NCI-H128 (cell line): Measurements from ENCODE around the gene RAB26.

ENCODE experiments used
- DNase-seq: peaks from one replicate; lab custom pipeline; 2025; ENCODE audit not compliant: unreplicated experiment; lab: John Stamatoyannopoulos, UW

The RAB26 gene

DNA sequence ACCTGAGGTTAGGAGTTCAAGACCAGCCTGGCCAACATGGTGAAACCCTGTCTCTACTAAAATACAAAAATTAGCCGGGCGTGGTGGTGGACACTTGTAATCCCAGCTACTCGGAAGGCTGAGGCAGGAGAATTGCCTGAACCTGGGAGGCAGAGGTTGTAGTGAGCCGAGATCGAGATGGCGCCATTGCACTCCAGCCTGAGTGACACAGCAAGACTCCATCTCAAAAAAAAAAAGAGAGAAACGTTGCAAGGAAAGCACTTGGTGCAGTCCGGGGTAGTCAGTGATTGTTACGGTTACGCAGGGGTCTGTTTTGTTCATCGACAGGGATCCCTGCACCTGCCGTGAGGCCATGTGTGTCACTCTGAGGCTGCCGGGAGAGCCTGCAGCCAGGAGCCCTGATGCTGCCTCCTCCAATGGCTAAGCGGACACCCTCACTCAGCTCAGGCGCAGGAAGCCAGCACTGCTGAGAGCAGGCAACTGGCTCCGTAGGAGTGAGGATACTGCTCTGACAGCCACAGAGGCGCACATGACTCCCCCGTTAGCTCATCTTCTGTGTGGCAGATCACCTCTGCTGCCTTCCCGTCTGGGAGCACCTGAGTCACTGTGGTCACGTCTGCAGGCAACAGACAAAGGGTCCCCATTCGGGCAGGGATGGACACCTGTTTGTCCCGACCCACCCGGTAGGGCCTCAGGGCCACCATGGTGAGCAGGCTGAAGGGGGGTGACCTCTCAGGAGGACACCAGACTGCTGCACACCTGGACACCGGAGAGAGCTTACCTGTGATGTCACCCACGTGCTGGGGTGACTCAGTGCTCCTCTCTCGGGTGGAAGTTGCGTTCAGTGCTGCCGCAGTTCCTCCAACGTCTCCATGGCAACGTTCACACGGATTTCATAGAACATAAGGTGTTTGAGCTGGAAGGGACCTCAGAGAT, 5.2 kb upstream of the RAB26 start:
- DNase-seq = no peak

GRCh38 chr16:2143878-2144485, 4.4 kb upstream of the RAB26 start:
- DNase-seq = no peak

DNA sequence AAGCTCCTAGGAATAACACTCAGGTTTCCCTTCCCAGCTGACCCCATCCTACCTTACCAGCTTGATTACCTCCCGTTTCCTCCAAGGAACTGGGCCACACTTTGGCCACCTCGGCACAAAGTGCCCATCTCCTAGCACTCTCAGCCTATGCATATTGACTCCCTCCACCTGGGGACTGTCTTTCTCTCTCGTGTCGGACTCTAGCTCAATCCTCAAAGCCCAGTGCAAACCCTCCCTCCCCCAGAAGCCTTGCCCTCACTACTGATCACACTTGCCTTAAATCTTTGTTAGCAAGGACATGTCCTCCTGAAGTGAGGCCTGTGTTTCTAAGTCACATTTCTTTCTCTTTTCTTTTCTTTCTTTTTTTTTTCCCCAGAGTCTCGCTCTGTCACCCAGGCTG, 2.6 kb upstream of the RAB26 start:
- no peak for DNase-seq

- no peak for DNase-seq
These were observed 1.0 kb upstream of the RAB26 start for GRCh38 chr16:2147378-2147777.

DNA sequence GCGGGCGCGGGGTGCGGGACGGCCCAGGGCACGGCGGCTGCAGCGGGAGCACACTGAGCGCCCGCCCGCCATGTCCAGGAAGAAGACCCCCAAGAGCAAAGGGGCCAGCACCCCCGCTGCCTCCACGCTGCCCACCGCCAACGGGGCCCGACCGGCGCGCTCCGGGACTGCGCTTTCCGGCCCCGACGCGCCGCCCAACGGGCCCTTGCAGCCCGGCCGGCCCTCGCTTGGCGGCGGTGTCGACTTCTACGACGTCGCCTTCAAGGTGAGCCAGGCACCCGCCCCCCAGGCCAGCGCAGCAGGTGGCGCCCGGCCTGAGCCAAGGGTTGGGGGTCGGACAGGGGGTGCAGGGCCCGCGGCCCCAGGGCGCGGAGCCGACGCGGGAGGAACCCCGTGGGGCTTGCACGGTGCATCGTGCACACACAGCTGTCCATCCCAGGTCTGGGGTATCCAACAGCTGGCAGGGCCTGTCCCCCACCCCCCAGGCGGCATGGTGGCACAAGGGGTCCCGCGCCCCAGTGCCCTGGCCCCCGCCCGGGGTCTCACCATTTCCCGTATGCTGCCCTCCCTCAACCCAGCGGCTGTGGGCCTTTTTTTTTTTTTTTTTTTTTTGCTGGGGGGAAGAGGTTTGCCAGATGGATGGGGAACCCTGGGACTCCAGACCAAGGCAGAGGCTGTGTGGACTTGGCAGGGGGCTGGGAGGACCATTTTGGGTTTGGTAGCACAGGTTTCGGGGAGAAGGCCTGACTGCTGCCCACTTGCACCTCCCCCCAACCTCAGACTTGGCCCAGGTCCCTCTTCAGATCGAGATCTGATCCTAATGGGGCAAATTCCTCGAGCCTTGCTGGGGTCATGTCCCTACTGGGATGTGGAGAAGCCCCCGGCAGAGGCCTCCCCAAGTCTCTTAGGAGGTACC, 547 bp downstream of the RAB26 start:
- DNase-seq = no peak

DNA sequence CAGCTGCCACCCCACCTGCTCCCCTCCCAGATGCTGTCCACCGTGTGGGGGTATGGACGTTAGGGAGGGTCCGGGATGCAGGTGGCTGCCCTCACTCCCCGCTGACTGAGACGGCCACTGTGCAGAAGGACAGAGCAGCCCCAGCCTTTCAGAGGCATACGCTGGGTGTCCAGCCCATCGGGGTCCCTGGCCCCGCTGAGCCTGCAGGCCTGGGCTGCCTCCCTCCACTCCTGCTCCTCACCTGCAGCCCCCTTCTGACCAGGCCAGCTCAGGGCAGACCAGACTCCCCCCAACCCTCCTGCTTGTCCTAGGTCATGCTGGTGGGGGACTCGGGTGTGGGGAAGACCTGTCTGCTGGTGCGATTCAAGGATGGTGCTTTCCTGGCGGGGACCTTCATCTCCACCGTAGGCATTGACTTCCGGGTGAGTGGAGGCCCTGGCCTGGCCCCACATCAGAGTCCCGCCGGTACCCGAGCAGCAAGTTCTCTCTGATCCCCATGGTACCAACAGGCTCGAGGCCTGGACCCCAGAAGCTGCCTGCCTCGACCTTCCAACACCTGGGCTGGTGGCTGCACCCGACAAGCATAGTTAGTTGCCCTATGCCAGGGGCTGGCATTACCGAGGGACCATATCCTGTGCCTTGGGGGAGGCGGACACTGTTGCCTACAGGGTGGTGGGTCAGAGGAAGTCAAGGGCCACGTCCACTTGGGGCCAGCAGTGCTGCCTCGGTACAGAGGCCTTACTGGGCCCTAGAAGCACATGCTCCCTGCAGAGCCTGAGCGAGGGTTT, 1.4 kb downstream of the RAB26 start:
- DNase-seq = no peak

- DNase-seq = no peak
These were observed 2.2 kb downstream of the RAB26 start for GRCh38 chr16:2150418-2151187.

DNA sequence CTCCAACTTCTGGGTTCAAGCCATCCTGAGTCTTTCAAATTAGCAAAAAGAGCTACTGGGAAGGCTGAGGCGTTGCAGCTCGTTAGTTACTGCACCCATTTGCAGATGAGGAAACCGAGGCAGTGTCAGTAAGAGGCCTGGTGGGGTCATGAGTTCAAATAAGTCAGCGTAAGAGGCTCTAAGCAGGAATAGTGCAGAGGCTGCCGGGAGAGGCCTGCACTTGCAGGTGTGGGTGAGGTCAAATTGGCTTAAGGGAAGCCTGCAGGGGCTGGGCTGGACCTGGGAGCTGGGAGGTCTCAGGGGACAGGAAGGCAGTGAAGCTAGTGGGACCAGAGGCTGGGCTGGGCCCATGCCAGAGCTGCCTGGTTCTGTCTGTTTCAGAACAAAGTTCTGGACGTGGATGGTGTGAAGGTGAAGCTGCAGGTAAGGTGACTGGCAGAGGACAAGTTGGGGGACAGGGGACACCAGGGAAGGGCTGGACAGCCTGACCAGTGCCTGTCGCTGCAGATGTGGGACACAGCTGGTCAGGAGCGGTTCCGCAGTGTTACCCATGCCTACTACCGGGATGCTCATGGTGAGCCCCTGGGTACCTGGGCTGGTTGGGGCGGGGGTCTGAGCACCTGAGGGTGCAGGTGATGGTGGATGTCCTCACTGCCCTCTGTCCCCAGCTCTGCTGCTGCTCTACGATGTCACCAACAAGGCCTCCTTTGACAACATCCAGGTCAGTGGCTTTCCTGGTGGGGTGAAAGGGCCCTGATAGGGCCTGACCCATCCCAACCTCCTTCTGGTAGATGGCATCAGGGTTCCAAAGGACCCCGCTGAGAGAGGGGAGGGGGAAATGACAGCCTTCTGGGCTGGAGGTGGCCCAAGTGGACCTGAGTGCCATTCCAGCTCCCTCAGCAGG, 3.0 kb downstream of the RAB26 start:
- no peak for DNase-seq

- DNase-seq = no peak
These were observed 4.5 kb downstream of the RAB26 start for GRCh38 chr16:2152695-2153506.

- DNase-seq = no peak
These were observed 6.2 kb downstream of the RAB26 start for GRCh38 chr16:2154533-2155090.

GRCh38 chr16:2155091-2155950, 6.9 kb downstream of the RAB26 start, which contains the start of gene TRAF7:
TSS of gene TRAF7 (plus strand) at chr16:2155782. CDS start at chr16:2163921, 8,139 bp downstream.
- peak; percentile 96 for DNase-seq

GRCh38 chr16:2155977-2156848, 7.8 kb downstream of the RAB26 start:
- no peak for DNase-seq

- no peak for DNase-seq
These were observed 8.4 kb downstream of the RAB26 start for GRCh38 chr16:2156849-2157224.

- DNase-seq = no peak
These were observed 9.2 kb downstream of the RAB26 start for GRCh38 chr16:2157480-2158261.

- no peak for DNase-seq
These were observed 9.8 kb downstream of the RAB26 start for GRCh38 chr16:2158262-2158638.
